ENCODE data around the gene STARD13.

Gene STARD13

GRCh38 chr13:33224686-33225085 is 60.9 kb downstream of the STARD13 start:
- DNase-seq: no peak

GRCh38 chr13:33224191-33224590 is 61.4 kb downstream of the STARD13 start:
- DNase-seq: no peak

GRCh38 chr13:33219926-33220325 is 65.6 kb downstream of the STARD13 start:
- DNase-seq: no peak

- no peak for DNase-seq
Measured at GRCh38 chr13:33218426-33218825, 67.1 kb downstream of the STARD13 start.

GRCh38 chr13:33218020-33218419 is 67.5 kb downstream of the STARD13 start:
- no peak for DNase-seq

- DNase-seq: no peak
Measured at GRCh38 chr13:33217256-33217655, 68.3 kb downstream of the STARD13 start.

- DNase-seq: no peak
Measured at GRCh38 chr13:33213797-33214196, 71.8 kb downstream of the STARD13 start.

- DNase-seq: no peak
Measured at GRCh38 chr13:33213024-33213768, 72.4 kb downstream of the STARD13 start.

- no peak for DNase-seq
Measured at GRCh38 chr13:33212396-33212795, 73.2 kb downstream of the STARD13 start.

GRCh38 chr13:33210090-33210489 is 75.5 kb downstream of the STARD13 start:
- DNase-seq: no peak

GRCh38 chr13:33208290-33209220 is 77.0 kb downstream of the STARD13 start:
- no peak for DNase-seq

- no peak for DNase-seq
Measured at GRCh38 chr13:33207615-33207961, 78.0 kb downstream of the STARD13 start.

GRCh38 chr13:33206945-33207614 is 78.5 kb downstream of the STARD13 start:
- DNase-seq: no peak

GRCh38 chr13:33206425-33206824 is 79.1 kb downstream of the STARD13 start:
- no peak for DNase-seq

- no peak for DNase-seq
Measured at GRCh38 chr13:33205804-33206221, 79.7 kb downstream of the STARD13 start.

GRCh38 chr13:33205224-33205623 is 80.3 kb downstream of the STARD13 start:
- DNase-seq: no peak

GRCh38 chr13:33204130-33204927 is 81.2 kb downstream of the STARD13 start:
- no peak for DNase-seq

- DNase-seq: no peak
Measured at GRCh38 chr13:33202644-33203169, 82.8 kb downstream of the STARD13 start.

- DNase-seq: no peak
Measured at GRCh38 chr13:33201659-33202058, 83.9 kb downstream of the STARD13 start.

GRCh38 chr13:33199289-33199850 is 86.2 kb downstream of the STARD13 start:
- DNase-seq: no peak

GRCh38 chr13:33197541-33197971 is 88.0 kb downstream of the STARD13 start:
- DNase-seq: no peak

GRCh38 chr13:33196767-33197166 is 88.8 kb downstream of the STARD13 start:
- DNase-seq: no peak
